Measurements from ENCODE around the gene MYH9.
"Not testable (repeated sequence)": the region's sequence is repeated elsewhere in the genome, so short reads cannot be mapped to it uniquely, and the experiment has no call there.

The MYH9 gene

DNA sequence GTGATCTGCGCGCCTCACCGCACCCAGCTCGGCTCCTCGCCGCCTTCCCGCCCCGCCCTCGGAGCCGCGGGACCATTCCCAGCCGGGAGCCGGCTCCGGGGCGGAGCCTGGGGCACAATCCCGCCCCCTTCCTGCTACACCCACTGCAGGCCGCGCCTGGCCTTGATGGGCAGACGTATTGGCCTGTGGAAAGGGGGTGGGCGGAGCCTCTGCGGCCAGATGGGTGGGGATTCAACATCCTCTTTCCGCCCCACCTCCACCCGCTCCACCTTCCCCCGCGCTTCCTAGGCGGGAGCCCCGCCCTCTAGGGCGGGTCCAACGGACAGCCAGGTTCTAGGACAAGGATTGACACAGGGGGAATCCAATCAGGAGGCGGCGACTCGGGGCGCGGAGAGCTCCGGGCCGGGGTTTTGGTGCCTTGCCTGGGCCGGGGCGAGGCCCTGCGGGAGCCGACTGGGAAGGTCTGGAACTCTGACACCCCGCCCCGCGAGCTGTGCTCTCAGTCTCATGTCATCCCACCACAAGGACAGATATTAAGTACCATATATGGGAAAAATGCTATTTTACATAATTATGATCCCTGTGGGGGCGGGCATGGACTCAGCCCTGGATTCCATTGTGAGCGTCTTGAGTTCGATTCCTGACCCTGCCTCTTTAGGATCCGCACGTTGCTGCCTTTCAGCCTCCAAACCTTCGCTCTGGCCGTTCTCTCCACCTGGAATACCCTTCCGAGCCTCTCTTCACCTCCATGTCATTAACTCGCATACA lies at the start of gene MYH9:
MYH9 (minus strand) TSS at position 9 of the 768 bp plus-strand sequence. CDS start 38,731 bp downstream, outside the sequence.
- peak; percentile 100 for DNase-seq (ENCODE audit: low read depth, low spot score)

DNA sequence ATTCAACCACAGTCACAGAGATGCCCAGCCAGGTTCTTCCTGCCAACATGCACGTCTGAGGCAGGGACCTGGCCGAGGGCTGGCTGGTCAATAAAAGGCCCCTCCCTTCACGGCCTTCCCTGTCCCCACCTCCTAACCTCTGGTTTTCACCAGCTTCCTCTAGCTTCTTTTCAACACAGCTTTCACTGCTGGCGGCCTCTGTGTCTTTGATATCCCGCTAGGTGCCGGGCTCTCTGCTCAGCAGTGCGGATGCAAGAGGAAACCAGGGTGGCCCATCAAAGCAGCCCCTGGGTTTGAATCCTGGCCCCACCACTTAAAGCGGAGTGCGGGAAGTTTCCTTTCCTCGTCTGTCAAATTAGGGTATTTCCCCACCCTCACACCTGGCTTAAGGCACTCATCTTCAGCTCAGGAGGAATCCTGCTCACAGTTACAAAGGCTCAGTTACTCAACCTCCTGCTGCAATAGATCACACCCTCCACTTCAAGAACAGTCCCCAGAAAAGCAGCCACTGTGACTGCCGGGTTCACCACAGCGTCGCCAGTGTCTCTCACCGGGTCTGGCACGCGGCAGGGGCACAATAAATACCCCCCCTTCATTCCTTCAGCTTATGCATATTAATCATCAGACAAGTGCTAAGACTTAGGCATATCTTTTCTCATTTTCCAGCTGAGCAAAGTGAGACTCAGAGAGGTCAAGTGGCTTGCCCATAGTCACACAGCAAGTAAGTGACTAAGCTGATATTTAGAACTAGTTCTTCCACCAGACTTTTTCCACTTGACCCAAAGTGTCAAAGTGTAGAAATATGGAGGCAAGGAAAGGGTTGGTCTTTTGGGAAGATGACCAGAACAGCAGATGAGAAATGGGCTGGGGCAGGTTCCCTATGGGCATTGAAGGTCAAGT lies 48.0 kb upstream of the MYH9 start:
- peak; percentile 87 for DNase-seq (ENCODE audit: low read depth, low spot score)

DNA sequence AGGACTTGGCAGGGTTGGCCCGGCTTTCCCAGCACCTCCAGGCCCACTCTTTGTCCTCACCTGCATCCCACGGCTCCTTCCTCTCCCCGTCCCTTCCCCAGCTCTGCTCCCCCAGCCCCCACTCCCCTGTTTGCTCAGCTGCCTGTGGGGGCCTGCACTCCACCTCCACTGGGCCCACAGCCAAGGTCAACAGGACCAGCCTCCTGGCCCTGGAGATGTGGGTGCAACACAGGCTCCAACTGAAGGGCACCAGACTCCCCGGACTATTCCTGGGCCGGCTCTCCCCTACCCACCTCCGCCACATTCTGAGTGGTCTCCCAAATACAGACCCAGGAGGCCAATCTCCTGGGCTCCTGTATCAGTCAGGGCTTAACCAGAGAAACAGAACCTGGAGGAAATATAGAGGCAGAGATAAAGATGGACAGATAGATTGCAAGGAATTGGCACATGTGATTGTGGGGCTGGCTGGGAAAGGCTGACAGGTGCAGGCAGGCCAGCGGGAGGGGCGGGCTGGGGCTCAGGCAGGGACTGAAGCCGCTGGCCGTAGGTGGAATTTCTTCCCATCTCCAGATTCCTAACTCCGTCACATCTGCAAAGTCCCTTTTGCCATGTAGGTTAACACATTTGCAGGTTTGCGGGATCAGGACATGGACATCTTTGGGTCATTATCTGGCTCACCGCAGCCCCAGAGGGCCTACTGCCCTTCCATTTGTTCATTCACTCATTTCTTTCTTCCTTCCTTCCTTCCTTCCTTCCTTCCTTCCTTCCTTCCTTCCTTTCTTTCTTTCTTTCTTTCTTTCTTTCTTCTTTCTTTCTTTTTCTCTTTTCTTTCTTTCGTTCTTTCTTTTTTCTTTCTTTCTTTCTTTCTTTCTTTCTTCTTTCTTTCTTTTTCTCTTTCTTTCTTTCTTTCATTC lies 45.8 kb upstream of the MYH9 start:
- no peak for DNase-seq (ENCODE audit: low read depth, low spot score)

DNA sequence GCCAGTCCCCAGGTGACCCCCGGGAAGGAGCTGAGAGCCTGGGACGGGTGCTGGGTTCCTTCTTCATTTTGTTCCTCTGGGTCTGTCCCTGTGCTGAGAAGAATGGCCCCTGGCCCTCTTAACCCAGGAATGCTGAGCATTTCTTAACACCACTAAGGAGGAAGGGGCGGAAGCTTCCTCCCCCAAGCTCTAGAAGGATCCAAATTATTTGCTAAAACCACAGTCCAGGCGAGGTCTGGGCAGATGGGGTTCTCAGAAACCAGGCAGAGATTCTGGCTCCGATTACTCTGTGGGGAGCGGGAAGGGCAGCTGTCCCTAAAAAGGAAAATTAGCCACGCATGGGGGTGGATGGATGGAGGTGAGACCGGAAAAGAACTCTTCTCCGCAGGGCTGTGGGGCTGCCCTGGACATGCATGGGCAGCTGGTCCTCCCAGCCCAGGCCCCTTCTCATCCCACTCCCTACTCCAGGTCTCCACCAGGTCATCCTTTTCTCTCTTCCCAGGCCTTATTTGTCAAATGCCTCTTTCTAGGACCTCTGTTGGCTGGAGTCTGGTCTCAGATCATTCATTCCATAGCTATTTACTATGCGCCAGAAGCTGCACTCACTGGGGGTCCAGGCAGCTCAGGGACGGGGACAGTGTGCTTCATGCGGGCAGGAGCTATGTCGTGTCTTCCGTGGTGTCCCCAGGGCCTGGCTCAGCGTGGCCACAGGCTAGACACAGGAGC lies 45.0 kb upstream of the MYH9 start:
- peak; percentile 66 for DNase-seq (ENCODE audit: low read depth, low spot score)

DNA sequence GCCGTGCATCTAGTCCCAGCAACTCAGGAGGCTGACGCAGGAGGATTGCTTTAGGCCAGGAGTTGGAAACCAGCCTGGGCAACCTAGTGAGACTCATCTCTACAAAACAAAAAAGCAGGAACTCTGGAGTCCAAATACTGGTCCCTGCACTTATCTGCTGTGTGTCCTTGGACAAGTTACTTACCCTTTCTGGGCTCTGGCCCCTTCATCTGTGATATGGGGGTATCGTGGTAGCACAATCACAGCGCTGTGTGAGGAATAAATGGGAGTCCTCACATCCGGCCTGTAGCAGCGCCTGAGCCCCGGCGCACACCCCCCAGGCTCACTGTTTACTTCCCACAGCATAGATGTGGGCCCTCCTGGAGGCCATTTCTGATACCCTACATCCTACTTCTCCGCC lies 44.2 kb upstream of the MYH9 start:
- DNase-seq (ENCODE audit: low read depth, low spot score), result no peak

DNA sequence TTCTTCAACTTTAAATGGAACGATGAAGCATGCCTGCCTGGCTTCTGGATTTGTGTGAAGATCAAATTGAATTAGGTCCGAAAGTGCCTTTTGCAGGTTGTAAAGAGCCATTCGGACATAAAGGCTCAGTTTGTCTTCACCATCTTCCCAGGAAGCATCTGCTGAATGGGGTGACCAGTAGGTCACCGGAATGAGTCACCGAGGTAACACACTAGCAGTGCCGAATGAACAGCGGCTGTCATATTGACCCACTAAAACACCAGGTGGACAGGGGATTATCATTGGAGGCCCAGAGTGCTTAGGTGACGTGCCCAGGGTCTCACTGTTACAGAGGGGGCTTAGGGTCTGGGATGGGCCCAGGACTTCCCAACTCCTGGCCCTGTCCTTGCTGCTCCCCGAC lies 43.1 kb upstream of the MYH9 start:
- DNase-seq (ENCODE audit: low read depth, low spot score), result no peak

DNA sequence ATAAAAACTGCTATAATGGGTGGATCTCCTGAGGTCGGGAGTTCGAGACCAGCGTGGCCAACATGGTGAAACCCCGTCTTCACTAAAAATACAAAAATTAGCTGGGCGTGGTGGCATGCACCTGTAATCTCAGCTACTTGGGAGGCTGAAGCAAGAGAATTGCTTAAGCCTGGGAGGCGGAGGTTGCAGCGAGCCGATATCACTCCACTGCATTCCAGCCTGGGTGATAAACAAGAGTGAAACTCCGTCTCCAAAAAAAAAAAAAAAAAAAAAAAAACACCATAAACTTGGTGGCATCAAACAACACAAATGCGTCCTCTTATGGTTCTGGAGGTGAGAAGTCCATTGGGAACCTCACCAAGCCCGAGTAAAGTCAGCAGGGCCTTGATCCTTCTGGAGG lies 40.2 kb upstream of the MYH9 start:
- not testable (repeated sequence) for DNase-seq (ENCODE audit: low read depth, low spot score)

DNA sequence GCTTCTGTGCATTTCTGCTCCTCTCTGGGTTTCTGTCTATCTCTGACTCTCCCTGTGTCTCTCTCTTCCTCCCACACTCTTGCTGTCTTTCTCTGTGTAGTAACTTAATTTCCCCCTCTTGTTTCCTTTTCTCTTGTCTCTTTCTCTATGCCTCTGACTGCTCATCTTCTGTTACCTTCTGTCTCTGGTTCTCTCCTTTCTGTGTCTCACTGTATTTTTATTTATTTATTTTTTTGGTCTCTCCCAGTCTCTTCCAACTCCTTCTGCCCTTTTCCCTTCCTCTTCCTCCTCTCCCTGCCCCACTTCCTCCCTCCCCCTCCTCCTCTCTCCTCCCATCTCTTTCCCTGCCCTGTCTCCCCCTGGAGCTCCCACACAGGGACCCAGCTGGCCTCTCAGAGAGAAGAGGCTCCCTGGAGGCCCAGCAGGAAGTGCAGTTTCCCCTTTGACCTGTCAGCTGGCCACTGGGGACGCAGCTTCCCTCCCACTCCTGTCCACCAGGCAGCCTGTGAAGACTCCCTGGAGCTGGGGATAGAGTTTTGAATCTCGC lies 38.3 kb upstream of the MYH9 start:
- no peak for DNase-seq (ENCODE audit: low read depth, low spot score)

DNA sequence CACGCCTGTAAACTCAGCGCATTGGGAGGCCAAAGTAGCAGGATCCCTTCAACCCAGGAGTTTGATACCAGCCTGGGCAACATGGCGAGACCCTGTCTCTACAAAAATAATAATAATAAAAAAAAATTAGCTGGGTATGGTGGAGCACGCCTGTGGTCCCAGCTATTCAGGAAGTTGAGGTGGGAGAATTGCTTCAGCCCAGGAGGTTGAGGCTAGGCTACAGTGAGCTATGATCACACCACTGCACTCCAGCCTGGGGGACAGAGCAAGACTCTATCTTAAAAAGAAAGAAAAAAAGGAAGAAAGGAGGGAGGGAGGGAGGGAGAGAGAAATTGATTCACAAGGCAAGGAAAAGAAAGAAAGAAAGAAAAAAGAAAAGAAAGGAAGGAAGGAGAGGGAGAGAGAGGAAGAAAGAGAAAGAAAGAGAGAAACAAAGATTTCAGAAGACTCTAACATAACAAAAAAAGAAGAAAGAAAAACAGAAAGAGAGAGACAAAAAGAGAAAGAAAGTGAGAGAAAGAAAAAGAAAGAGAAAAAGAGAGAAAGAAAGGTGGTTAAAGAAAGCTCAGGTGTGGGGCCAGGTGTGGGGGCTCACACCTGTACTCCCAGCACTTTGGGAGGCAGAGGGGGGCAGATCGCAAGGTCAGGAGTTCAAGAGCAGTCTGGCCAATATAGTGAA lies 37.3 kb upstream of the MYH9 start:
- DNase-seq (ENCODE audit: low read depth, low spot score), result no peak

DNA sequence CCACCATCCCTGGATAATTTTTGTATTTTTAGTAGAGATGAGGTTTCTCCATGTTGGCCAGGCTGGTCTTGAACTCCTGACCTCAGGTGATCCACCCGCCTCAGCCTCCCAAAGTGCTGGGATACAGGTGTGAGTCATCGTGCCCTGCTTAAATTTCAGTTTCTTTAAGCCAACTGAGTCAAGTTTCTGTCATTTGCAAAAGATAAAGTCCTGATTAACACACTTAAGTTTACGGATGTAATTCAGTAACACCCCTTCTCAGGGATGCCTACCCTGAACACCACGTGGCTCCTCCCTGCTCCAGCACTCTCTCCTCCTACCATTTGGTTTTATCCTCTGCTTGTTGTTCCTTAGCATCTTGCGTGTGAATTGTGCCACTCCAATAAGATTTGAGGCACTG lies 36.7 kb upstream of the MYH9 start:
- not testable (repeated sequence) for DNase-seq (ENCODE audit: low read depth, low spot score)

DNA sequence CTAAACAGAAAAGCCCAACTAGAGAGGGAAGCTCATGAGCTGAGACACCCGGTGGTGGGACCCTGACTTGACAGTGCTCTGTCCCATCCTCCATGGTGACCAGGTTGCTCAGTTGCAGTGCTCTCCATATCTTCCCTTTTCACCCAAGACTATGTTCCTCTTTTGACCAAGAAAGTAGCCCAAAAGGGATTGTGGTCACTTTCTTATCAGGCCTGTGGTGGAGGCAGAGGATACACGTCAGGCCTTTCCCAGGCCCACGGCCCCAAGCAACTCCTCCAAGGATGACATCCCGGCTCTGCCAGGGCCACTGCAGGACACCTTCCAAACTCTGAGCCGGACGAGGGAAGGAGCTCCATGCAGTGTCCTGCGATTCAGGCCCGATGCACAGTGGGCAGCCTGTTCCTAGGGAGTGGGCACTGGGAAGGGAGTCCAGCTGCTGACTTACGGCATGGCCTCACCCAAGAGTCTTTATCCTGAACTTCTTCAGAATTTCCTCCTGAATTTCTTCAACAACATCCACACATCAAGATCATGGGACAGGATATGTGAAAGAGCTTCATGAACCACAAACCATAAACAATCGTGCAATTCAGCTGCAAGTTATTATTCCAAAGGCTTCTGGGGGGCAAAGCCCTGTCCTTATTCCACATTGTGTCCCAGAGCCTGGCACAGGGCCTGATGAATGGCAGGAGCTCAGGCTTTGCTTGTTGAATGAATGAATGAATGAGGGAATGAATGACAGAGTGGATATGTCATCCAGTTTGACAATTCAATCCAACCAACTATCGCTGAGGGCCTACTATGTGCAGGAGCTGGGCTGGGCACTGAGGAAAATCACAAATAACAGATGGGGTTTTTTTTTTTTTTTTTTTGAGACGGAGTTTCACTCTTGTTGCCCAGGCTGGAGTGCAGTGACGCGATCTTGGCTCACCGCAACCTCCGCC lies 36.0 kb upstream of the MYH9 start:
- no peak for DNase-seq (ENCODE audit: low read depth, low spot score)

DNA sequence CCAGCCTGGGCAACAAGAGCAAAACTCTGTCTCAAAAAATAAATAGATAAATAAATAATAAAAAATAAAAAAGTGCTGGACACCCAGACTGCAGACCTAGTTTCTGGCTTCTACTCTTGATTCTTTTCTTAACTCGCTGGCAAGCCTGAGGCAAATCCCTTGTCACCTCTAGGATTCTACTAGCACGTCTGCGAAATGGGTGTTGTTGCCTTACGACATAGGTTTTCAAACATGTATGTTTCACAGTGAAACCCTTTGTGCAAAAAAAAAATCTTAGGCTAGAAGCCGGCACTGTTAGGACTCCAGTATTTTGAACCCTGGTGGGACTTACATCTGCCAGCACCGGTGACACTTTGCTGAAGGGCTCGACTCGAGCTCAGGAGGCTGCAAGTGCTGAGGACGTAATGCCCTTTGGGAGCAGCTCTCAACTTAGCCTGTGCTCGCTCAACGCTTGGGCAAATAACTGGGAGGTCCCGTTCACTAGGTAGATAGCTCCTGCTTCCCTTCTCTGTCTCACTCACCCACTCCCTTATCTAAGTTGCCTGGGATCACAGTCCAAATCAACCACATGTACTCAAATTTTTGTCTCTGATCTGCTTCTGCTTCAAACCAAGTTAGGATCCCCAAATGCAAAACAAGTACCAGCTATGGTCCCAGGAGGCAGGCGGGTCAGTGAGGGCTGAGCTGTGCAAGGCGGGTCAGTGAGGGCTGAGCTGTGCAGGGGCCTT lies 34.7 kb upstream of the MYH9 start:
- no peak for DNase-seq (ENCODE audit: low read depth, low spot score)

DNA sequence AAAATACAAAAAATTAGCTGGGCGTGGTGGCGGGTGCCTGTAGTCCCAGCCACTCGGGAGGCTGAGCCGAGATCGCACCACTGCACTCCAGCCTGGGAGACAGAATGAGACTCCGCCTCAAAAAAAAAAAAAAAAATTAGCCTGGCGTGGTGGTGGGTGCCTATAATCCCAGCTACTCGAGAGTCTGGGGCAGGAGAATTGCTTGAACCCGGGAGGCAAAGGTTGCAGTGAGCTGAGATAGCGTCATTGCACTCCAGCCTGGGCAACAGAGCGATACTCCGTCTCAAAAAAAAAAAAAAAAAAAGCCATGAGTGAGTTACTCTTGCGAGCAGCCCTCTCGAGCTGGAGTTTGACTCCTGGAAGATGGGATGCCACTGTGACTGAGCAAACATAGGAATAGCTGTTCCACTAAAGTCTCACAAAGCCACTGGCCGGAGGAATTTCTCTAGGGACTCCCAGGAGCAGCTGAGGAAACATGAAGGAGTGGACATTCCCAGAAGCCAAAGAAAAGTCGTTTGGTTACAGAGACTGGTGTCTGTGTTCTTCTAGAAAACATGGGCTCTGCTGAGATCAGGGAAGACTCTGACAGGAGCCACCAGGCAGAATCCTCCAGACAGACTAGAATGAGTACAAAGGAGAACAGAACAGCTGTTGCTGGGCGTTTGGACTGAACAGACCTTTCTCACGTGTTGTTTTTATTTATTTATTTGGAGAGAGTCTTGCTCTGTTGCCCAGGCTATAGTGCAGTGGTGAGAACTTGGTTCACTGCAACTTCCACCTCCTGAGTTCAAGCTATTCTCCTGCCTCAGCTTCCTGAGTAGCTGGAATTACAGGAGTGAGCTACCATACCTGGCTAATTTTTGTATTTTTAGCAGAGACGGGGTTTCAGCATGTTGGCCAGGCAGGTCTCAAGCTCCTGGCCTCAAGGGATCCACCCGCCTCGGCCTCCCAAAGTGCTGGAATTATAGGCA lies 32.4 kb upstream of the MYH9 start:
- no peak for DNase-seq (ENCODE audit: low read depth, low spot score)

DNA sequence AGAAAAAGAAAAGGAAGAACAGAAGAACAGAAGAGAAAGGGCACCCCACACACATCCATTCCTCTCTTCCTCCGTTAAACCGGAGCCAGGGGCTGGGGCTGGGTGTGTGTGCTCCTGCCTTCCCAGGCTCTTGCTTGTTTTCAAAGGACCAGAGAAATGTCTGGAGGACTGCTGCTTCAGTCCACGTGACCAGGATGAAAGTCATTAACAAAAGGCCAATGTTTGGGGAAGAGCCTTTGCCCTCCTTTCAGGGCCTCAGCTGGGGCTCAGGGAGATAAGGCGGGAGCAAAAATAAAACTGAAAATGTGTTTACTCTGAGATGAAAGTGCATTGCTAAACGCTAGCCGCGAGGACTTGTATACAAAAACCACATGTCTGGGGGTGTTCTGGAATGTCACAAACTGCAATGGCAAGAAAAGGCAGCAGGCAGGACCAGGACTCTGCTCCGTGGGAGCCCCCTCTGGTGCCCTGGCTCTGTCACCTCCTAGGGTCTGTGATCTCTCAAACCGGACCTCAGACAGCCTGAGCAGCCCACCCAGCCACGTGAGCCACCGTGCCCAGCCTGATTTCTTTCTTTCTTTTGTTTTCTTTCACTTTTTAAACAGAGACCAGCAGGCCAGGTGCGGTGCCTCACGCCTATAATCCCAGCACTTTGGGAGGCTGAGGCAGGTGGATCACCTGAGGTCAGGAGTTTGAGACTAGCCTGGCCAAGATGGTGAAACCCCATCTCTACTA lies 31.6 kb upstream of the MYH9 start:
- peak; percentile 89 for DNase-seq (ENCODE audit: low read depth, low spot score)

DNA sequence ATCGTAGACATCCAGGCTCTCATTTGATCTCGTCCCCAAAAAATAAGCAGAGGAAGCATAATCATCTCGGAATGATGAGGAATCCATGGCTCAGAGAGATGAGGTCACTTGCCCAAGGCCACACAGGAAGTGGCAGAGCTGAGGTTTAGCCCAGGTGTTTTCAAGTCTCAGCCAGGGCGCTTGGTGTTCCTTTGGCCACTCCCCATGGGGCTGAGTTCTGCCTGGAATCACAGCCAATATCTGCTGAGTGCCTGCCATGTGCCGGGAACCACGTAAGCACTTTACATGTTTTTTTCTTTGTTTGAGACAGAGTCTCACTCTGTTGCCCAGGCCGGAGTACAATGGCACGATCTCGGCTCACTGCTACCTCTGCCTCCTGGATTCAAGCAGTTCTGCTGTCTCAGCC lies 29.5 kb upstream of the MYH9 start:
- no peak for DNase-seq (ENCODE audit: low read depth, low spot score)

DNA sequence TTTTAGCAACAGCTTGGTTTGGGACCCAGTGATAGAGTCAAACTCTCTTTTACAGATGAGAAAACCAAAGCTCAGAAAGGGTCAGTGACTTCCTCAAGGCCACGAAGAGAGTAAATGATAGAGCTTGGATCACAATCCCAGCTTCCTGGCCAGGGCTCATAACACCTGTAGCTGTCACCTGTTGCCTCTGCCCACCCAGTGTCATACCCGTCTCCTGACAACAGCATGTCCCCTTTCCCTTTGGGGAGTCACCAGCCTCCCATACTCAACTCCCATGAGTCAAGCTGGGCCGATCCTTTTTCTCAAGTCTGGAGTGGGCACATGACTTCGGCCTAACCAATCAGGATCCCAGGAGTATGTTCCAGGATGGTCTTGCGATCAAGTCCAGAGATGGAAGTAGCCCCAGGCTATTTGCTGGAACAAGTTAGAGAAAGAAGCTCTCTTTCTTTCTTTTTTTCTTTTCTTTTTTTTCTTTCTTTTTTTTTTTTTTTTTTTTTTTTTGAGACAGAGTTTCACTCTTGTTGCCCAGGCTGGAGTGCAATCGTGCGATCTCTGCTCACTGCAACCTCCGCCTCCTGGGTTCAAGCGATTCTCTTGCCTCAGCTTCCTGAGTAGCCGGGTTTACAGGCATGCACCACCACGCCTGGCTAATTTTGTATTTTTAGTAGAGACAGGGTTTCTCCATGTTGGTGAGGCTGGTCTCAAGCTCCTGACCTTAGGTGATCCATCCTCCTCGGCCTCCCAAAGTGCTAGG lies 27.8 kb upstream of the MYH9 start:
- peak; percentile 69 for DNase-seq (ENCODE audit: low read depth, low spot score)

Measured in ELF-1 (cell line).